Astrocyte (in vitro differentiated cells and primary cell): ENCODE measurements around the gene HOXD4.

ENCODE experiments used
- EZH2 ChIP-seq: IDR thresholded peaks from 2 replicates; pipeline ENCODE4 v1.6.1; 2012; ENCODE audit warnings: mild to moderate bottlenecking, low read length, inconsistent platforms; ENCODE audit not compliant: insufficient read depth
- TF ChIP-seq, protein P1 (sequence below): IDR thresholded peaks from 2 replicates; pipeline ENCODE4 v1.5.1; 2011; ENCODE audit warnings: low read depth, mild to moderate bottlenecking, inconsistent platforms, low read length, moderate library complexity; ENCODE audit not compliant: insufficient read depth

DNA sequence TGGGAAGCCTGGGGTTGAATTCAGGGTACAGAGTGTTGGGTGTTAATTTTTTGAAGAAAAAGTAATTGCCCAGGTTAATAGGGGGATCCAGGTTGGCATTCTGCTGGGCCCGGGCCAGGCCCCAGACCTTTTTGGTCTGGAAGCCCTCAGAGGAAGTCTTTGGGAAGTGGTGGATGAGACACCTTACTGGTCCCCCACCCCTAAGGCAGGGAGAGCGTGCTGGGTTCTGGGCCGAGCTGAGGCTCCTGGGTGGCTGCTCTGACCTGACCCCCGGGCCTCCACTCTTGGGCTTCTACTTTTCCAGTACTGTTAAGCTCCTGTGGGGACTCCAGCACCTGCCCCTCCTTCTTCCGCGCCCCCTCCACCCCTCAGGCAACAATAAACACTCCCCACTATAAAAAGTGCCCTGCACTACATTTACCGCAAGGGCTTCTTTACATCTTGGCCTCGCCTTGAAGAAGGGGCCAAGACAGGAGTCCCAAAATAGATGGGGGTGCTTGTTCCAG, 5.0 kb downstream of the HOXD4 start:
- TF ChIP-seq, protein P1, sequence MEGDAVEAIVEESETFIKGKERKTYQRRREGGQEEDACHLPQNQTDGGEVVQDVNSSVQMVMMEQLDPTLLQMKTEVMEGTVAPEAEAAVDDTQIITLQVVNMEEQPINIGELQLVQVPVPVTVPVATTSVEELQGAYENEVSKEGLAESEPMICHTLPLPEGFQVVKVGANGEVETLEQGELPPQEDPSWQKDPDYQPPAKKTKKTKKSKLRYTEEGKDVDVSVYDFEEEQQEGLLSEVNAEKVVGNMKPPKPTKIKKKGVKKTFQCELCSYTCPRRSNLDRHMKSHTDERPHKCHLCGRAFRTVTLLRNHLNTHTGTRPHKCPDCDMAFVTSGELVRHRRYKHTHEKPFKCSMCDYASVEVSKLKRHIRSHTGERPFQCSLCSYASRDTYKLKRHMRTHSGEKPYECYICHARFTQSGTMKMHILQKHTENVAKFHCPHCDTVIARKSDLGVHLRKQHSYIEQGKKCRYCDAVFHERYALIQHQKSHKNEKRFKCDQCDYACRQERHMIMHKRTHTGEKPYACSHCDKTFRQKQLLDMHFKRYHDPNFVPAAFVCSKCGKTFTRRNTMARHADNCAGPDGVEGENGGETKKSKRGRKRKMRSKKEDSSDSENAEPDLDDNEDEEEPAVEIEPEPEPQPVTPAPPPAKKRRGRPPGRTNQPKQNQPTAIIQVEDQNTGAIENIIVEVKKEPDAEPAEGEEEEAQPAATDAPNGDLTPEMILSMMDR, result no peak
- TF ChIP-seq EZH2, result no peak
